Stimulated activated CD4-positive, alpha-beta T cell treated with anti-CD3 and anti-CD28 coated beads, Interleukin-15, amount 100 ng/mL, for 48 hours (primary cell): ENCODE measurements around the gene SCTR.
"Not testable (repeated sequence)": the region's sequence is repeated elsewhere in the genome, so short reads cannot be mapped to it uniquely, and the experiment has no call there.

ENCODE experiments used
- DNase-seq, 2 donors: peaks; one replicate each; pipeline ENCODE4 v3.0.0-alpha.2; 2020; ENCODE audit warnings: low read depth in 2 of 2

SCTR gene

GRCh38 chr2:119409506-119409905 is 114.8 kb downstream of the SCTR start:
- DNase-seq, result no peak

GRCh38 chr2:119408221-119408619 is 116.1 kb downstream of the SCTR start:
- DNase-seq, result no peak

GRCh38 chr2:119407430-119408220 is 116.7 kb downstream of the SCTR start:
- peak in 1 of 2 donors; percentile 25 for DNase-seq

- DNase-seq, result no peak
Measured at GRCh38 chr2:119405151-119405550, 119.1 kb downstream of the SCTR start.

GRCh38 chr2:119403618-119404017 is 120.7 kb downstream of the SCTR start:
- DNase-seq, result not testable (repeated sequence)

GRCh38 chr2:119402645-119403560 is 121.4 kb downstream of the SCTR start:
- DNase-seq, result no peak

- DNase-seq, result no peak
Measured at GRCh38 chr2:119402106-119402505, 122.2 kb downstream of the SCTR start.

- DNase-seq, result no peak
Measured at GRCh38 chr2:119397196-119397595, 127.1 kb downstream of the SCTR start.

- DNase-seq, result no peak
Measured at GRCh38 chr2:119393971-119394748, 130.1 kb downstream of the SCTR start.
